Mesendoderm (in vitro differentiated cells): ENCODE data around the gene ANKRD55.
A peak's percentile ranks its signal among the peaks of the same experiment; 100 is the strongest.

Experiments used
- DNase-seq: peaks from one replicate; pipeline ENCODE4 v3.0.0; 2013
- H2AK5ac ChIP-seq: 2 replicates; pipeline ENCODE4 v1.6.1; 2013; ENCODE audit warnings: low read length, inconsistent platforms
- H2BK120ac ChIP-seq: 2 replicates; pipeline ENCODE4 v1.6.1; 2013; ENCODE audit warnings: low read depth, mild to moderate bottlenecking, low read length, moderate library complexity, mixed read lengths
- H2BK15ac ChIP-seq: replicated peaks from 2 replicates; pipeline ENCODE4 v1.6.1; 2013; ENCODE audit warnings: low read depth, mild to moderate bottlenecking, moderate library complexity
- H2BK5ac ChIP-seq: 2 replicates; pipeline ENCODE4 v1.6.1; 2013; ENCODE audit warnings: low read length, inconsistent platforms
- H3K18ac ChIP-seq: 2 replicates; pipeline ENCODE4 v1.6.1; 2013; ENCODE audit warnings: mild to moderate bottlenecking, low read length, mixed read lengths
- H3K23ac ChIP-seq: one replicate; pipeline ENCODE4 v1.6.1; 2013; ENCODE audit warnings: low read length
- H3K27ac ChIP-seq: 2 replicates; pipeline ENCODE4 v1.5.1; 2013; ENCODE audit warnings: low read depth, mild to moderate bottlenecking, inconsistent platforms, low read length, moderate library complexity
- H3K27me3 ChIP-seq: 2 replicates; pipeline ENCODE4 v1.6.1; 2013; ENCODE audit warnings: low read length, control low read depth, mild to moderate bottlenecking, inconsistent platforms; ENCODE audit not compliant: insufficient read depth, poor library complexity
- H3K36me3 ChIP-seq: 2 replicates; pipeline ENCODE4 v1.6.1; 2013; ENCODE audit warnings: low read length, inconsistent platforms; ENCODE audit not compliant: control insufficient read depth, insufficient read depth
- H3K4ac ChIP-seq: one replicate; pipeline ENCODE4 v1.6.1; 2013; ENCODE audit warnings: low read depth, mild to moderate bottlenecking, low read length, moderate library complexity
- H3K4me1 ChIP-seq: 2 replicates; pipeline ENCODE4 v1.6.1; 2013; ENCODE audit warnings: low read depth, low read length, inconsistent platforms; ENCODE audit not compliant: control insufficient read depth
- H3K4me2 ChIP-seq: 2 replicates; pipeline ENCODE4 v1.6.1; 2013; ENCODE audit warnings: low read length
- H3K4me3 ChIP-seq: 2 replicates; pipeline ENCODE4 v1.5.1; 2013; ENCODE audit warnings: mild to moderate bottlenecking, low read length
- H3K56ac ChIP-seq: one replicate; pipeline ENCODE4 v1.6.1; 2013; ENCODE audit warnings: low read length
- H3K79me1 ChIP-seq: 2 replicates; pipeline ENCODE4 v1.6.1; 2013; ENCODE audit warnings: low read length, inconsistent platforms
- H3K79me2 ChIP-seq: 2 replicates; pipeline ENCODE4 v1.6.1; 2013; ENCODE audit warnings: mild to moderate bottlenecking, low read length; ENCODE audit not compliant: control insufficient read depth, insufficient read depth
- H3K9ac ChIP-seq: 2 replicates; pipeline ENCODE4 v1.6.1; 2013; ENCODE audit warnings: low read length, inconsistent platforms
- H4K5ac ChIP-seq: one replicate; pipeline ENCODE4 v1.6.1; 2013; ENCODE audit warnings: low read length
- H4K8ac ChIP-seq: one replicate; pipeline ENCODE4 v1.6.1; 2013; ENCODE audit warnings: low read depth, mild to moderate bottlenecking, control low read depth, low read length, moderate library complexity
- WGBS: extraction: QIAGEN DNeasy Blood & Tissue Kit; methylation state at CpG from one replicate; pipeline ENCODE4 v1.1.7; 2013; ENCODE audit warnings: low lambda C conversion rate, missing lambda C conversion rate; ENCODE audit not compliant: insufficient coverage; ENCODE audit errors: extremely low coverage; 5-methylcytosine and 5-hydroxymethylcytosine counted together

Gene ANKRD55

DNA sequence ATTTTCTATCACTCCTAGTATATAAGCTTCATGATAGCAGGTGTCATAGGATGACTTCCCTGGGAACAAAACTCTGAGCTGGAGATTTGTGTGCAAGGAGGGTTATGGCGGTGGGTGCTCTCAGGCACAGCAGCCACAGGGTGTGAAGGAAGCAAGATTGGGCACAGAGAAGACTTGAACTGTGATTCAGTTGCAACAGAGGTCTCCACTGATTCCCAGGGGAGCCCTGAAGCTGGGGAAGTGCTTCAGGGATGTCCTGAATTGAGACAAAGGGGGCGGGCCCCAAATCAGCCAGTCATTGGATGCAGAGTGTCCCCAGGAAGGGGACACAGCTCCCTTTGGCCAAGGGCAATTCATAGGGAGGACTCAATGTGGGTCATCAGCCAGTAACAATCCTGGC, 44.4 kb upstream of the ANKRD55 start:
- Histone ChIP-seq H3K9ac (no peak overlapping the region), H3K4me3 (no peak overlapping the region), H3K27ac (no peak overlapping the region), H3K79me2 (no peaks in the 10 kb centered on the region), H3K36me3 (no peaks in the 10 kb centered on the region), H3K79me1 (no peaks in the 10 kb centered on the region), H3K4me2 (no peak overlapping the region), H3K56ac (no peak overlapping the region), H3K4me1 (peaks cover 2% of the 10 kb centered on the region), H4K5ac (no peak overlapping the region), H3K23ac (no peak overlapping the region), H2BK15ac (no peak overlapping the region), H2BK5ac (no peak overlapping the region), H3K27me3 (no peaks in the 10 kb centered on the region), H2AK5ac (no peak overlapping the region), H2BK120ac (no peak overlapping the region), H3K4ac (no peak overlapping the region), H3K18ac (no peak overlapping the region), H4K8ac (no peak overlapping the region)
- no peak for DNase-seq
- no CpG with 5 or more reads among the region's 2 CpGs for WGBS

DNA sequence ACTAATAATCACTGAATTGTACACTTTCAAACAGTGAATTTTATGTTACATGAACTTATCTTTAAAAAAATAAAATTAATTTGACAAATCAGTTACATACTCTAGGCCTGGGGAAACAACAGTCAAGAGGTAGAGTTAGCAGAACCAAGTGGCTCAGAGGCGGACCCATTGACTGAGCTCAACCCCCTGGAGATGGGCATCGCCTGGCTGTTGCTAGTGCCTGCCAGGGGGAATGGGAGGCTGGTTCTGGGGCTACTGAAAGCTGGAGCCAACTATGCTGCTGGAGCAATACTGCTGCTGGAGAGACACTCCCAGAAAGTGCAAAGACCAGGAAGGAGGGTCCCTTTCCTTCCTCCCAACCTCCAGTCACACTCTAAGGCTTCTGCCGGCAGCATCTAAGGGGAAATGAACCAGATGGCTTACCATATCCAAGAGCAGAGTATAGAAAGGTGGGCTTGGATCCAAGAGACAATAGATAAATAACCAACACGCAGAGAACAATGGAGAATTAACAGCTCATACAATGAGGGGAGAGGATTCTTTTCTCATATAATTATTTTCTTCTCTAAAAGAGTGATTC, 40.3 kb upstream of the ANKRD55 start:
- Histone ChIP-seq H3K27me3 (no peaks in the 10 kb centered on the region), H2AK5ac (no peak overlapping the region), H3K4me1 (no peaks in the 10 kb centered on the region), H3K9ac (no peak overlapping the region), H3K4me3 (no peak overlapping the region), H3K79me1 (no peaks in the 10 kb centered on the region), H3K79me2 (no peaks in the 10 kb centered on the region), H3K36me3 (no peaks in the 10 kb centered on the region), H4K8ac (no peak overlapping the region), H3K18ac (no peak overlapping the region), H3K27ac (no peak overlapping the region), H2BK15ac (no peak overlapping the region), H2BK120ac (no peak overlapping the region), H3K56ac (no peak overlapping the region), H4K5ac (no peak overlapping the region), H2BK5ac (no peak overlapping the region), H3K23ac (no peak overlapping the region), H3K4me2 (no peak overlapping the region), H3K4ac (no peak overlapping the region)
- no CpG with 5 or more reads among the region's 4 CpGs for WGBS
- no peak for DNase-seq

DNA sequence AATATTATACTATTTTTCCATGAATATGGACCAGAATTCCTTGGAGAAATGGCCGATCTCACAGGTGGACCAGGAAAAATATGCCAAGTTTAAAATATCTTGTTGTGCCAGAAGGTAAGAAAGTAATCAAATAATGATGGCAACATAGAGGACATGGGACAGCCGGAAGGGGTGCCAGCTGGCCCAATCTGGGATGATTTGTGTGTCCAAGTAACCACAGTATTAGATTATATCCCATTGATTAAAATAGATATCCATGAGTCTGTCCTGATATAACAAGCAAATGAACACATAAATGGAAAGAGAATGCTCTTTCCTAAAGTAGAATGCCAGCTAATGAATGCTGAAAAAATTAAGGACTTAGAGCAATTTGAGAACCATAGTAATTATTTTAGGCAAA, 39.6 kb upstream of the ANKRD55 start:
- Histone ChIP-seq H3K9ac (no peak overlapping the region), H3K18ac (no peak overlapping the region), H3K4me2 (no peak overlapping the region), H3K27ac (no peak overlapping the region), H3K36me3 (no peaks in the 10 kb centered on the region), H3K79me1 (no peaks in the 10 kb centered on the region), H3K79me2 (no peaks in the 10 kb centered on the region), H2AK5ac (no peak overlapping the region), H4K5ac (no peak overlapping the region), H3K4me1 (no peaks in the 10 kb centered on the region), H3K23ac (no peak overlapping the region), H3K4ac (no peak overlapping the region), H2BK5ac (no peak overlapping the region), H3K56ac (no peak overlapping the region), H3K27me3 (no peaks in the 10 kb centered on the region), H3K4me3 (no peak overlapping the region), H2BK15ac (no peak overlapping the region), H2BK120ac (no peak overlapping the region), H4K8ac (no peak overlapping the region)
- no peak for DNase-seq
- no CpG with 5 or more reads among the region's 2 CpGs for WGBS

DNA sequence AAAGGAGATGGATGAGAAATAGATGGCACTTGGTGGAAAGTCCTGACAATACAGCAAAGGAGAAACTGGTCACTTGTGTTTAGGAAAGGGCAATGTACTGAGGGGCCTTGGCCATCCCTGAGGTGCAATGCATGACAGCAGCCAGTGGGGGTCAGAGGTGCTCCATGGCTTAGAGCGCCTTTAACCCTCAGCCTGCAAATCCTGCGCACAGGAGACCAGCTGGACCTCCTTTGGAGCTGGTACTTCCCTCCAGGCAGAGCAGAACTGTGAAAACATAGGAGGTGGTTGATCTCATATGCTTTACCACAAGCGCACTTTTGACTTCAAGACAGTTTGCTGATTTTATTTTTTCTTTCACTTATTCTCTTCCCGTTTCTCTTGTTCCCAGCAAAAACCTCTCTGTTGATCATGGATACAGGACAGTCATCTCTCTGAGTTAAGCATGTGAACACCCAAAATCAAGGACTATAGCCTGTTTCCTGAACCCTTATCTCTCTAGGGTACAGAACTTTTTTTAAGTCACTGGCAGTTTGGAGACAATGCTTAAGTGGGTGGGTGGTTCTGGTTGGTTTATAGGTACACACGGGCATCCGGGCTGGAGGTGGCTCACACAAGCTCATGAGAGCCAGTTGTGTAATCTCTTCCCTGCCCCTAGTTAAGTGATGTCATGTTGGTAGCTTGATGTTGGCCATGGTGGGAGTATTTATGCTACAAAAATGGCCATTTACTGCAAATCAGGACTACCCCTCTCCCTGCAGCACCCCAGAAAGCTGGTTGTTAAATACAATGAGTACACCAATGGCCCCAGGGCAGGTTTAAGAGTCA, 37.6 kb upstream of the ANKRD55 start:
- H2AK5ac ChIP-seq: no peak overlapping the region
- no peak overlapping the region for H2BK120ac ChIP-seq
- no peak overlapping the region for H3K4me3 ChIP-seq
- H3K79me2 ChIP-seq: no peaks in the 10 kb centered on the region
- H3K23ac ChIP-seq: no peak overlapping the region
- H3K9ac ChIP-seq: no peak overlapping the region
- H4K8ac ChIP-seq: no peak overlapping the region
- no peak overlapping the region for H3K18ac ChIP-seq
- no peak overlapping the region for H2BK5ac ChIP-seq
- H2BK15ac ChIP-seq: no peak overlapping the region
- DNase-seq: peak; percentile 89
- no peaks in the 10 kb centered on the region for H3K27me3 ChIP-seq
- H3K79me1 ChIP-seq: no peaks in the 10 kb centered on the region
- no peak overlapping the region for H4K5ac ChIP-seq
- no peak overlapping the region for H3K56ac ChIP-seq
- H3K4me1 ChIP-seq: no peaks in the 10 kb centered on the region
- WGBS: no CpG with 5 or more reads among the region's 6 CpGs
- no peak overlapping the region for H3K4me2 ChIP-seq
- no peaks in the 10 kb centered on the region for H3K36me3 ChIP-seq
- H3K27ac ChIP-seq: no peak overlapping the region
- no peak overlapping the region for H3K4ac ChIP-seq

DNA sequence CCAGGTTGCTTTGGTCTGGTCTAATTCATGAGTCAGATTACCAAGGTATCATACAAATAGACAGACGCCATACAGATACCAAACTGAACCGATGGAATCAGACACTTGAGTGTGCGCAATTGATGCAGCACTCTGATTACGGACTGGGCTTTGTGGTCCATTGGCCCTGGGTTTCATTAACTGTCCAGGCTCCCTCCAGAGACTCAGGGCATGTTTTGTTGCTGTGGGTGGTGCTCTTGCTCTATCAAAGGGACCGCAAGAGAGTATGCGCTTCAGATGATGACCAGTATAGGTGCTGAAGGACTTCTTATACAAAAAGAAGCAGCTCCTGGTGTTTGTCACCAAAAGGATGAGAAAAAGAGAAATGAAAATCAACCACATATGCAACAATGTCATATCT, 36.9 kb upstream of the ANKRD55 start:
- H3K79me2 ChIP-seq: no peaks in the 10 kb centered on the region
- no peaks in the 10 kb centered on the region for H3K27me3 ChIP-seq
- H4K8ac ChIP-seq: no peak overlapping the region
- H3K4me1 ChIP-seq: no peaks in the 10 kb centered on the region
- H2AK5ac ChIP-seq: no peak overlapping the region
- no peak overlapping the region for H3K9ac ChIP-seq
- no peaks in the 10 kb centered on the region for H3K79me1 ChIP-seq
- H3K36me3 ChIP-seq: no peaks in the 10 kb centered on the region
- H3K18ac ChIP-seq: no peak overlapping the region
- no peak overlapping the region for H3K4ac ChIP-seq
- H3K56ac ChIP-seq: no peak overlapping the region
- H3K4me3 ChIP-seq: no peak overlapping the region
- H2BK5ac ChIP-seq: no peak overlapping the region
- H3K23ac ChIP-seq: no peak overlapping the region
- peak; percentile 19 for DNase-seq
- no CpG with 5 or more reads among the region's 6 CpGs for WGBS
- no peak overlapping the region for H3K27ac ChIP-seq
- no peak overlapping the region for H2BK120ac ChIP-seq
- no peak overlapping the region for H4K5ac ChIP-seq
- H3K4me2 ChIP-seq: no peak overlapping the region
- no peak overlapping the region for H2BK15ac ChIP-seq
